Measurements from ENCODE around the gene TNRC6C.

The TNRC6C gene

DNA sequence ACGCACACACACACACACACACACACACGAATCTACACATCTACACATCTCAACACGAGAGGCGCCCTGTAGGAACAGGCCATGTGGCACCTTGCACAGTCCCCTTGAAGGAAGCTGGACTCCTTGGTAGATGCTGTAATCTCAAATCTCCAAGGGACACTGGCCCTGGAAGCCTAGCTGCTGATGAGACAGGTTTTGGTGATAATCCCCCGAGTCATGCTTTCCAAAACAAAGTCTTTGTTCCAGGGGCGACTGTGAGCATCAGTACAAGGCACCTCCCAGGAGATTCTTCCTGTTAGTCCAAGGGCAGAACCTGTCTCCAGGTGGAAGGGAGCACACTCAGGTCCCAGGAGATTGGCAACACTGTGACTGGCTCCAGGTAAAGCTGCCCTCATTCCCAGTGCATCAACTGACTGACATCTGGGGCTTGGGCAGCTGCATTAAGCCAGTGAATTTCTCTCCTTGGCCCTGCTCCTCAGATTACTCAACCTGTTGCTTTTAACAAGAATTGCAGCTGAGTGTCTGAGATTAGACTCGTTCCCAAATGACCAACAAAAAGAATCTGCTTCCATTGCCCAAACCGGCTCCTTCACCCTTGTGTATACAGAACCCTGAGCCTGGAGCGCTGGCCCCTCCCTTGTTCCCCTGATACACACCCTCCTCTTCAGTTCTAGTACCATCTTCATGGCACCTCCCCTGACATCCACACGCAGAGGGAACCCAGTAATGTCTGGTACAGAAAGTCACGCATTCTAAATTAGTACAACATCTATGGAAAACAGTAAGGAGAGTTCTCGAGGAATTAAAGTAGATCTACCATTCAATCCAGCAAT, 13.9 kb upstream of the TNRC6C start:
- Histone ChIP-seq H3K36me3 (ENCODE audit: insufficient read depth, low read length) (no peaks in the 10 kb centered on the region), H3K4me2 (ENCODE audit: insufficient read depth, low read length) (no peak overlapping the region), H2AFZ (ENCODE audit: low read depth, low read length) (no peak overlapping the region), H3K4me3 (ENCODE audit: low read depth in 1 of 2, low read length in 2 of 2) (no peak overlapping the region), H3K9ac (ENCODE audit: low read depth, low read length) (no peak overlapping the region), H3K79me2 (ENCODE audit: insufficient read depth, low read length) (no peaks in the 10 kb centered on the region), H4K20me1 (ENCODE audit: insufficient read depth, low read length) (no peaks in the 10 kb centered on the region), H3K27me3 (ENCODE audit: insufficient read depth, low read length, poor library complexity) (peaks cover 12% of the 10 kb centered on the region), H3K4me1 (ENCODE audit: insufficient read depth, low read length) (no peaks in the 10 kb centered on the region), H3K27ac (ENCODE audit: low read length) (no peak overlapping the region), H3K9me3 (ENCODE audit: insufficient read depth, low read length, severe bottlenecking) (no peaks in the 10 kb centered on the region)
- DNase-seq (no peak), ATAC-seq (ENCODE audit: insufficient read depth, low read depth) (no peak)
- TF ChIP-seq, protein P1, sequence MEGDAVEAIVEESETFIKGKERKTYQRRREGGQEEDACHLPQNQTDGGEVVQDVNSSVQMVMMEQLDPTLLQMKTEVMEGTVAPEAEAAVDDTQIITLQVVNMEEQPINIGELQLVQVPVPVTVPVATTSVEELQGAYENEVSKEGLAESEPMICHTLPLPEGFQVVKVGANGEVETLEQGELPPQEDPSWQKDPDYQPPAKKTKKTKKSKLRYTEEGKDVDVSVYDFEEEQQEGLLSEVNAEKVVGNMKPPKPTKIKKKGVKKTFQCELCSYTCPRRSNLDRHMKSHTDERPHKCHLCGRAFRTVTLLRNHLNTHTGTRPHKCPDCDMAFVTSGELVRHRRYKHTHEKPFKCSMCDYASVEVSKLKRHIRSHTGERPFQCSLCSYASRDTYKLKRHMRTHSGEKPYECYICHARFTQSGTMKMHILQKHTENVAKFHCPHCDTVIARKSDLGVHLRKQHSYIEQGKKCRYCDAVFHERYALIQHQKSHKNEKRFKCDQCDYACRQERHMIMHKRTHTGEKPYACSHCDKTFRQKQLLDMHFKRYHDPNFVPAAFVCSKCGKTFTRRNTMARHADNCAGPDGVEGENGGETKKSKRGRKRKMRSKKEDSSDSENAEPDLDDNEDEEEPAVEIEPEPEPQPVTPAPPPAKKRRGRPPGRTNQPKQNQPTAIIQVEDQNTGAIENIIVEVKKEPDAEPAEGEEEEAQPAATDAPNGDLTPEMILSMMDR (IDR thresholded peaks at IDR 0.05; ENCODE audit: borderline replicate concordance, extremely low read depth, low read length, poor library complexity, severe bottlenecking): no peak
- TF ChIP-seq EZH2 (IDR thresholded peaks at IDR 0.05; ENCODE audit: borderline replicate concordance, low read depth, low read length, severe bottlenecking): no peak

DNA sequence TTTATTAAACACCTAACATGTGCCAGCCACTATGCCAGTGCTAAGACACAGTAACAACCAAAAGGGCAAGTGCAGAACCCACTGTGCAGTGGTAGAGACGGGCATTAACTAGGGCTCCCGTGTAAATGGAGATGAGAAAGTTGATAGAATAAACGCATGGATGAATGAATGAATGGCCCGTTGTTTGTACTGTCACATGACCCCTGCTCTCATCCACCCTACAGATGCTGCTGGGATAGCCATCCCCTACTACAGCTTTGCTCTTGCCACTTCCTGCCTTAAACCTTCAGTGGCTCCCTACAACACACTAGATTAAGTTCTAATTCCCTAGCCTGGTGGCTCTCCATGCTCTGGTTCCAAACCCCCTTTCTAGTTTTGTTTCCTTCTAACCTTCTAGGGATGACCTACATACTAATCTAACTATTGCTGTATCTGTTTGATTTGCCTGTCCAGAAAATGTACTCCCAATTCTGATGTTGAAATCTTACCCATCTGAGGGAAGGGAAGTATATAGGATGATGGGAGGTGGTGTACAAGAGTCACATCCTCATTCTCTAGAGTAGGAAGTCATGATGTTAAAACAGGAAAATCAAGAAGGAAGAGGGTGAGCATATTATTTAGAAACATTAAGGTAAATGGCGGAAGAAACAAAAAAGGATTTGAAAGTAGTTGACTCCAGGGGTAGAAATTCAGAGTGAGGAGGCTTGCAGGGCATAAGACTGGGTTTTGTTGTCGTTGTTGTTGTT, 11.4 kb upstream of the TNRC6C start:
- DNase-seq: no peak
- no peaks in the 10 kb centered on the region for H3K9me3 ChIP-seq (ENCODE audit: insufficient read depth, low read length, severe bottlenecking)

DNA sequence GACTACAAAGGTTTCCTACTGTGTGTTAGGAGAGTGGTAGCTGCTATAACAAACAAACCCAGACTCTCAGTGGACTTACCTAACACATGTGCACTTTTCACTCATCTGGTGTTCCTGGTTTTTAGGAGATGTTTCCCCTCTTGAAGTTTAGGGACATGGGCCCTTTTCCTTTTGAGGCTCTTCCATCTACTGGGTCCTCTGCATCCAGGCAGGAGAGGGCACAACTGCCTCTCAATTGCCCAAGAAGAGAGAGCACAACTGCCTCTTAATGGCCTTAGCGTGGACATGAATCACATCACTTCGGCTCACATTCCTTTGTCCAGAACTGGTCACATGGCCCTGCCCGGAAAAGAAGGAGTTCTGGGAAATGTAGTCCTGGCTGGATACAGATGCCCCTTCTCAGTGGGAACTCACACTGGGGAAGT, 9.8 kb upstream of the TNRC6C start:
- TF ChIP-seq, protein P1 (IDR thresholded peaks at IDR 0.05; ENCODE audit: borderline replicate concordance, extremely low read depth, low read length, poor library complexity, severe bottlenecking): no peak
- TF ChIP-seq EZH2 (IDR thresholded peaks at IDR 0.05; ENCODE audit: borderline replicate concordance, low read depth, low read length, severe bottlenecking): no peak
- Histone ChIP-seq H3K9me3 (ENCODE audit: insufficient read depth, low read length, severe bottlenecking) (no peaks in the 10 kb centered on the region), H3K4me1 (ENCODE audit: insufficient read depth, low read length) (no peaks in the 10 kb centered on the region), H3K9ac (ENCODE audit: low read depth, low read length) (no peak overlapping the region), H3K4me3 (ENCODE audit: low read depth in 1 of 2, low read length in 2 of 2) (no peak overlapping the region), H3K36me3 (ENCODE audit: insufficient read depth, low read length) (no peaks in the 10 kb centered on the region), H4K20me1 (ENCODE audit: insufficient read depth, low read length) (peaks cover 2% of the 10 kb centered on the region; the same call in 1 of the 2 replicates), H3K27me3 (ENCODE audit: insufficient read depth, low read length, poor library complexity) (peaks cover 37% of the 10 kb centered on the region), H3K4me2 (ENCODE audit: insufficient read depth, low read length) (no peak overlapping the region), H3K79me2 (ENCODE audit: insufficient read depth, low read length) (no peaks in the 10 kb centered on the region), H2AFZ (ENCODE audit: low read depth, low read length) (no peak overlapping the region), H3K27ac (ENCODE audit: low read length) (no peak overlapping the region)
- ATAC-seq (ENCODE audit: insufficient read depth, low read depth) (no peak), DNase-seq (no peak)

More for the DNA sequence above, 11.4 kb upstream of the TNRC6C start:
- H3K9ac ChIP-seq (ENCODE audit: low read depth, low read length): no peak overlapping the region
- no peak overlapping the region for H3K4me2 ChIP-seq (ENCODE audit: insufficient read depth, low read length)
- peaks cover 23% of the 10 kb centered on the region for H3K27me3 ChIP-seq (ENCODE audit: insufficient read depth, low read length, poor library complexity)
- no peaks in the 10 kb centered on the region for H3K36me3 ChIP-seq (ENCODE audit: insufficient read depth, low read length)
- H3K27ac ChIP-seq (ENCODE audit: low read length): no peak overlapping the region
- no peak overlapping the region for H2AFZ ChIP-seq (ENCODE audit: low read depth, low read length)
- H3K4me1 ChIP-seq (ENCODE audit: insufficient read depth, low read length): no peaks in the 10 kb centered on the region
- peaks cover 2% of the 10 kb centered on the region; the same call in 1 of the 2 replicates for H4K20me1 ChIP-seq (ENCODE audit: insufficient read depth, low read length)
- no peak overlapping the region for H3K4me3 ChIP-seq (ENCODE audit: low read depth in 1 of 2, low read length in 2 of 2)
- no peaks in the 10 kb centered on the region for H3K79me2 ChIP-seq (ENCODE audit: insufficient read depth, low read length)
- TF ChIP-seq, protein P1 (IDR thresholded peaks at IDR 0.05; ENCODE audit: borderline replicate concordance, extremely low read depth, low read length, poor library complexity, severe bottlenecking): no peak
- TF ChIP-seq EZH2 (IDR thresholded peaks at IDR 0.05; ENCODE audit: borderline replicate concordance, low read depth, low read length, severe bottlenecking): no peak
- no peak for ATAC-seq (ENCODE audit: insufficient read depth, low read depth)
